ENCODE results near the gene MAZ. TPM values are rescaled to one million over a fixed set of nuclear protein-coding genes. Genes with fewer than 3 reads are reported as not detected.
"Not testable (repeated sequence)": the region's sequence is repeated elsewhere in the genome, so short reads cannot be mapped to it uniquely, and the experiment has no call there.

The MAZ gene
- total RNA-seq, 4 donors from 2014 or later = 62.1 to 101 (median 84.8) TPM

- DNase-seq (ENCODE audit: low spot score in 2 of 2) = no peak
- WGBS, 2 donors = 66 to 71% methylated on average over 7 of the region's 7 CpGs
- TF ChIP-seq CTCF (IDR thresholded peaks at IDR 0.05) (no peak), POLR2A (IDR thresholded peaks at IDR 0.05) (no peak)
- intact Hi-C loops (cut with DNase I; ENCODE audit: low total_unique reads) = no loop called here
- H3K4me3 ChIP-seq (ENCODE audit: low read depth, poor library complexity, severe bottlenecking) = no peak overlapping the region
These were observed 35.9 kb upstream of the MAZ start for GRCh38 chr16:29770250-29770929.

- DNase-seq (ENCODE audit: low spot score in 2 of 2); intact Hi-C loops (cut with DNase I; ENCODE audit: low total_unique reads); H3K4me3 ChIP-seq (ENCODE audit: low read depth, poor library complexity, severe bottlenecking): not testable (repeated sequence)
- 86 to 90% methylated on average over 7 of the region's 7 CpGs for WGBS, 2 donors
These were observed 34.0 kb upstream of the MAZ start for GRCh38 chr16:29772330-29772729.

GRCh38 chr16:29774730-29775129, 31.6 kb upstream of the MAZ start:
- DNase-seq (ENCODE audit: low spot score in 2 of 2) = no peak
- TF ChIP-seq POLR2A (IDR thresholded peaks at IDR 0.05) (no peak), CTCF (IDR thresholded peaks at IDR 0.05) (no peak)
- 85 to 92% methylated on average over 5 of the region's 5 CpGs for WGBS, 2 donors
- intact Hi-C loops (cut with DNase I; ENCODE audit: low total_unique reads) = no loop called here
- no peak overlapping the region for H3K4me3 ChIP-seq (ENCODE audit: low read depth, poor library complexity, severe bottlenecking)

- no peak for TF ChIP-seq POLR2A (IDR thresholded peaks at IDR 0.05)
- TF ChIP-seq CTCF (IDR thresholded peaks at IDR 0.05) = no peak
- intact Hi-C loops (cut with DNase I; ENCODE audit: low total_unique reads) = no loop called here
- 57 to 58% methylated on average over 4 of the region's 4 CpGs for WGBS, 2 donors
These were observed 30.5 kb upstream of the MAZ start for GRCh38 chr16:29775742-29776408.

GRCh38 chr16:29777576-29778350, 28.6 kb upstream of the MAZ start, which contains the start of gene ZG16:
TSS of gene ZG16 (plus strand) at chr16:29778256. CDS start at chr16:29779267, 1,011 bp downstream.
- intact Hi-C loops (cut with DNase I; ENCODE audit: low total_unique reads) = no loop called here
- TF ChIP-seq CTCF (IDR thresholded peaks at IDR 0.05) = no peak
- no peak for TF ChIP-seq POLR2A (IDR thresholded peaks at IDR 0.05)
- no peak within 1 kb of the TSS for H3K4me3 ChIP-seq (ENCODE audit: low read depth, poor library complexity, severe bottlenecking)
- DNase-seq (ENCODE audit: low spot score in 2 of 2) = no peak
- WGBS, 2 donors = 80 to 83% methylated on average over 9 to 10 of the region's 10 CpGs

More at GRCh38 chr16:29775742-29776408, 30.5 kb upstream of the MAZ start:
- H3K4me3 ChIP-seq (ENCODE audit: low read depth, poor library complexity, severe bottlenecking) = no peak overlapping the region
- no peak for DNase-seq (ENCODE audit: low spot score in 2 of 2)

- 49 to 55% methylated on average over 10 of the region's 10 CpGs for WGBS, 2 donors
- H3K4me3 ChIP-seq (ENCODE audit: low read depth, poor library complexity, severe bottlenecking) = no peak overlapping the region
- no peak for DNase-seq (ENCODE audit: low spot score in 2 of 2)
- intact Hi-C loops (cut with DNase I; ENCODE audit: low total_unique reads) = no loop called here
- no peak for TF ChIP-seq CTCF (IDR thresholded peaks at IDR 0.05)
- no peak for TF ChIP-seq POLR2A (IDR thresholded peaks at IDR 0.05)
These were observed 26.9 kb upstream of the MAZ start for GRCh38 chr16:29779474-29779873.

GRCh38 chr16:29783094-29783953, 23.0 kb upstream of the MAZ start:
- H3K4me3 ChIP-seq (ENCODE audit: low read depth, poor library complexity, severe bottlenecking); DNase-seq (ENCODE audit: low spot score in 2 of 2); intact Hi-C loops (cut with DNase I; ENCODE audit: low total_unique reads): not testable (repeated sequence)
- 62 to 70% methylated on average over 13 of the region's 13 CpGs for WGBS, 2 donors
